Chondrocyte (in vitro differentiated cells): ENCODE measurements around the gene LRP4. TPM values are rescaled to one million over a fixed set of nuclear protein-coding genes. Genes with fewer than 3 reads are reported as not detected.

ENCODE experiments used
- DNase-seq: peaks from one replicate; pipeline ENCODE4 v3.0.0; 2021; ENCODE audit warnings: mixed read lengths, low spot score
- H3K27ac Mint-ChIP-seq: one replicate; pipeline ENCODE4 v1.8.0; 2021; ENCODE audit warnings: mild to moderate bottlenecking, moderate library complexity, mixed read lengths; ENCODE audit not compliant: unreplicated experiment
- H3K27me3 Mint-ChIP-seq: 2 replicates; pipeline ENCODE4 v1.8.0; 2021; ENCODE audit warnings: low read depth, mixed read lengths
- H3K36me3 Mint-ChIP-seq: 2 replicates; pipeline ENCODE4 v1.8.0; 2021; ENCODE audit warnings: low read depth, mixed read lengths
- H3K4me1 Mint-ChIP-seq: 2 replicates; pipeline ENCODE4 v1.8.0; 2021; ENCODE audit warnings: low read depth, mild to moderate bottlenecking, mixed read lengths
- H3K4me3 Mint-ChIP-seq: one replicate; pipeline ENCODE4 v1.8.0; 2021; ENCODE audit warnings: mild to moderate bottlenecking, moderate library complexity, mixed read lengths; ENCODE audit not compliant: unreplicated experiment
- H3K9me3 Mint-ChIP-seq: 2 replicates; pipeline ENCODE4 v1.8.0; 2021; ENCODE audit warnings: low read depth, mixed read lengths
- total RNA-seq: library from RNA; stranded (reverse); gene quantifications from 3 replicates; pipeline ENCODE4 v1.2.1, GENCODE V29; 2021
- TF ChIP-seq, protein P1 (sequence below): fragments of 200-600 bp; sonication (generic); IDR thresholded peaks from 2 replicates; pipeline ENCODE4 v1.5.0; 2021; ENCODE audit warnings: antibody characterized with exemption, mild to moderate bottlenecking, moderate library complexity

Gene LRP4
- total RNA-seq, 1 donor from 2014 or later = 7.0 TPM

DNA sequence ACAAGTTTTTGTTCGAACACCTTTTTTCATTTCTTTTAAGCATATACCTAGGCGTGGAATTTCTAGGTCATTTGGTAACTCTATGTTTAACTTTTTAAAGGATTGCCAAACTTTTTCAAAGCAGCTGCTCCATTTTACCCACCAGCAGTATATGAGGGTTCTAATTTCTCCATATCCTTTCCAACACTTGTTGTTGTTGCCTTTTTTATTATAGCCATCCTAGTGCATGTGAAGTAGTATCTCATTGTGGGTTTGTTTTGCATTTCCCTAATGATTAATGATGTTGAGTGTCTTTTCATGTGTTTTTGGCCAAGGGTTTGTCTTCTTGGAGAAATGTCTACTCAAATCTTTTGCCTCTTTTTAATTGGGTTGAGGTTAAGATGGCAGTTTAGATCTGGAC lies 42.7 kb upstream of the LRP4 start:
- Mint-ChIP-seq H3K4me3 (no peak overlapping the region), H3K4me1 (no peaks in the 10 kb centered on the region), H3K27me3 (no peaks in the 10 kb centered on the region), H3K27ac (no peak overlapping the region), H3K36me3 (peaks cover 8% of the 10 kb centered on the region), H3K9me3 (peaks cover 14% of the 10 kb centered on the region)
- no peak for DNase-seq
- TF ChIP-seq, protein P1, sequence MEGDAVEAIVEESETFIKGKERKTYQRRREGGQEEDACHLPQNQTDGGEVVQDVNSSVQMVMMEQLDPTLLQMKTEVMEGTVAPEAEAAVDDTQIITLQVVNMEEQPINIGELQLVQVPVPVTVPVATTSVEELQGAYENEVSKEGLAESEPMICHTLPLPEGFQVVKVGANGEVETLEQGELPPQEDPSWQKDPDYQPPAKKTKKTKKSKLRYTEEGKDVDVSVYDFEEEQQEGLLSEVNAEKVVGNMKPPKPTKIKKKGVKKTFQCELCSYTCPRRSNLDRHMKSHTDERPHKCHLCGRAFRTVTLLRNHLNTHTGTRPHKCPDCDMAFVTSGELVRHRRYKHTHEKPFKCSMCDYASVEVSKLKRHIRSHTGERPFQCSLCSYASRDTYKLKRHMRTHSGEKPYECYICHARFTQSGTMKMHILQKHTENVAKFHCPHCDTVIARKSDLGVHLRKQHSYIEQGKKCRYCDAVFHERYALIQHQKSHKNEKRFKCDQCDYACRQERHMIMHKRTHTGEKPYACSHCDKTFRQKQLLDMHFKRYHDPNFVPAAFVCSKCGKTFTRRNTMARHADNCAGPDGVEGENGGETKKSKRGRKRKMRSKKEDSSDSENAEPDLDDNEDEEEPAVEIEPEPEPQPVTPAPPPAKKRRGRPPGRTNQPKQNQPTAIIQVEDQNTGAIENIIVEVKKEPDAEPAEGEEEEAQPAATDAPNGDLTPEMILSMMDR = no peak

DNA sequence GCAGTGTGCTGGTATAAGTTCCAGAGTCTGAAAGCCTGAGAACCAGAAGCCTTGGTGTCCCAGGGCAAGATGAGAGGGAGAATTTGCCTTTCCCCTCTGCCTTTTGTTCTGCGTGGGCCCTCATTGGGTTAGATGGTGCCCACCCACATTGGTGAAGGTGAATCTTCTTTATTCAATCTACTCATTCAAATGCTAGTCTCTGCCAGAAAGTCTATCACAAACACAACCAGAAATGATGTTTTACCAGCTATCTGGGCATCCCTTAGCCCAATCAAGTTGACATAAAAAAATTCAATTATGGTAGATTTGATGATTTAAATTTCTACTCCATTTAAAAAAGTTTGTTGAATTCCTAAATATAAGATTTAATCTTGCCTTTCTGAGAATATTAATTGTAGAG lies 40.4 kb upstream of the LRP4 start:
- no peak for DNase-seq
- Mint-ChIP-seq H3K4me3 (no peak overlapping the region), H3K27ac (no peak overlapping the region), H3K9me3 (peaks cover 14% of the 10 kb centered on the region), H3K36me3 (peaks cover 8% of the 10 kb centered on the region), H3K4me1 (no peaks in the 10 kb centered on the region), H3K27me3 (no peaks in the 10 kb centered on the region)
- TF ChIP-seq, protein P1 = no peak

DNA sequence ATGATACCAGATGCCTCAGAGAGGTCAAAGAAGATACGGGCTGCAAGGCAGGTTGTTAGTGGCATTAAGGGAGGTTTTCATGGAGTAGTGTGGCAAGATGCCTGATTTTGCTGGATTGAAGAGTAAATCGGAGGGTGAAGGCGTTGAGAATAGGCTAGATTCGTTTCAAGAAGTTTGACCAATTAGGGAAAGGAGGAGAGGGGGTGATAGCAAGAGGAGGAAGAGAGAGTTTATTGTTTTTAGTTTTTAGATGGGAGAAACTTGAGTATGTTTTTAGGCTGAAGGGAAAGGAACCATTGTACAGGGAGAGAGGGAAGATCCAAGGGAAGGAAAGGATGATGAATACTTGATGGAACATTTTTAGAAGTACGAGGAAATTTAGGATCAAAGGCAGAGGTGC lies 34.7 kb upstream of the LRP4 start:
- TF ChIP-seq, protein P1 = no peak
- Mint-ChIP-seq H3K36me3 (no peaks in the 10 kb centered on the region), H3K4me3 (no peak overlapping the region), H3K9me3 (no peaks in the 10 kb centered on the region), H3K27me3 (no peaks in the 10 kb centered on the region), H3K27ac (no peak overlapping the region), H3K4me1 (peaks cover 9% of the 10 kb centered on the region)
- DNase-seq = no peak

DNA sequence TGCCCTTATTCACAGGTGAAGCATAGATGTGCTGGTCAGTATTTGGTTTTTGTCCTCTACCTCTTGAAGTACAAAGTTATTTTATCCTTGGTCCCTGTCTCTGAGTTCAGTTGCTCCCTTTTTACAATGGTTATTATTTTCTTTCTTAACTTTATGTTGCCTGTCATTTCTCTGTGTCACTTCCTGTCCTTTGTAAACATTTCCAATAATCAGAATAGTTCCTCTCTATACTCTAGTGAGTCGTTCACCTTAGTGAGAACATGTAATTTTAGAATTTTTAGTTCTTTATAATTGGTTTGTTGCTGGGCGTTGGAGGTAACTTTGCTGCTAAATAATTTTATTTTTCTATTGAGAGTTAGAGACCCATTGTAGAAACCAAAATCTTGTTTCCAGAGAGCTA lies 34.2 kb upstream of the LRP4 start:
- DNase-seq = no peak
- no peak overlapping the region for H3K27ac Mint-ChIP-seq
- no peaks in the 10 kb centered on the region for H3K9me3 Mint-ChIP-seq
- H3K4me1 Mint-ChIP-seq = peaks cover 15% of the 10 kb centered on the region
- H3K27me3 Mint-ChIP-seq = no peaks in the 10 kb centered on the region
- no peak overlapping the region for H3K4me3 Mint-ChIP-seq
- TF ChIP-seq, protein P1 = no peak
- H3K36me3 Mint-ChIP-seq = no peaks in the 10 kb centered on the region

DNA sequence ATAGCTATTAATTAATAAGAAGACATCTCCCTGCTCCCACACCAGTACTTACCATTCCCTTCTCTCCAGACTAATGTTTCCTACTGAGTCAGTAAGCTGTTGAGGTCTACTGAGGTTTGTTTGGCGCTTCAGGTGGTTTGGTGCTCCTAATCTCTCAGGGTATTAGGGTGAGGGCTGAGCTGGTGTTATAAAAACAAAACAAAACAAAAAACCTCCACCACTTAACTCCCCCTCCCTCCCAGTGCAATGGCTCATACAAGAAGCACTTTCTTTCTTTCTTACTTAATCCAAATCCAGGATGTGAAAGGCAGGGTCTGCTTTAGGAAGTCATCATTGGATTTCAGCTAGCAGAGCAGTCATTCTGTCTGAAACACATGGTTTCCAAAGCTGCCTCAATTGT lies 33.5 kb upstream of the LRP4 start:
- no peaks in the 10 kb centered on the region for H3K9me3 Mint-ChIP-seq
- no peak for DNase-seq
- no peak overlapping the region for H3K4me3 Mint-ChIP-seq
- no peaks in the 10 kb centered on the region for H3K36me3 Mint-ChIP-seq
- H3K27me3 Mint-ChIP-seq = no peaks in the 10 kb centered on the region
- H3K27ac Mint-ChIP-seq = no peak overlapping the region
- H3K4me1 Mint-ChIP-seq = peaks cover 21% of the 10 kb centered on the region
- TF ChIP-seq, protein P1 = no peak
